ENCODE data around the gene E2F4.

E2F4 gene

DNA sequence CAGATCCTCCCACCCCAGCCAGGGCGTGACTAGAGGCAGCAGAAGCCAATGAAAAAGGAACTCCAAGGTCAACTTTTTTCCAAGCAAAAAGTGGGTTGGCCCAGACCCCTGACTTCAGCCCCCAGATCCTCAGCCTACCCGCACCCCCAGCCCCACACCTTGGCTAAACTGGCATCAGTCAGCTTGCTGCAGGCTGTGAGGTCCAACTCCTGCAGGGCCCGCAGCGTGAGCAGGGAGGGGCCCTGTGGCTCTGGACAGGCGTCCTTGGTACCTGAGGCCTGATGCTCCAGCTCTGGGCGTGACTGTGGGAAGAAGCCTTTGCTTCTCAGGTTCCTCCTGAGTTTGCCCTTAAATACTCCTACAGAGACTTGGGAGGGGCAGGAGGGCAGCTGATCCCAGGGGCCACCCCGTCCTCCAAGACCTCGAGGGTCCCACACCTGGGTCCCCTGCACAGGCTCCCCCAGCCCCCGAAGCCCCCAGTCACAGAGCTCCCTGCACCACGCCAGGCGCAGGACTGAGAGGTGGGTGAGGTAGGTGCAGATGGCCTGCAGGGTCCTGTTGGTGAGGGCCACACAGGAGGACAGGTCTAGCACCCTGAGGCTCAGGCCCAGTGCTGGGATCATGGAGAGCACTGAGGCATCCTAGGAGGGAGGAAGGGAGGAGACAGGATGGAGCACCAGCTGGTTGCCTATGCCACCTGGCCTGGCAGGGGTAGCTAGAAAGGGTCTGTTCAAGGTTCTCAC lies 16.4 kb downstream of the E2F4 start:
- no peak for DNase-seq (ENCODE audit: low read depth)

DNA sequence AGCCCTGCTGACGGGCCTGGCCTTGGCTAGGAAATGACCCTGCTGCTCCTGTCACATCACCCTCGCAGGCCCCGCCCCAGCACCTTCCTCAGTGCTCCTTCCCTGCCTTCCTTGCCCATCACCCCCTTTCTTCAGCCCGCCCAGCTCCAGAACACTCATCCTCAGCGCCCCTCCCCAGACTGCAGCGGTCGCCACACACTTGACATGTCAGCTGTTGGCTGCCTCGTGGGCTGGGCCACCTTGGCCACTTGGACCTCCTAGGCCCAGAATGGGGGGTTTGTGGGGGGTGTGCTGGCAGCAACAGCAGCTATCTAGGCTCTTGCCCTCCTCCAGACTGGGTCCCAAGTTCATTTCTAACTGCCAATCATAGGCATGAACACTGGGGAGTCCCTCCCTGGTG lies 17.6 kb downstream of the E2F4 start:
- no peak for DNase-seq (ENCODE audit: low read depth)

DNA sequence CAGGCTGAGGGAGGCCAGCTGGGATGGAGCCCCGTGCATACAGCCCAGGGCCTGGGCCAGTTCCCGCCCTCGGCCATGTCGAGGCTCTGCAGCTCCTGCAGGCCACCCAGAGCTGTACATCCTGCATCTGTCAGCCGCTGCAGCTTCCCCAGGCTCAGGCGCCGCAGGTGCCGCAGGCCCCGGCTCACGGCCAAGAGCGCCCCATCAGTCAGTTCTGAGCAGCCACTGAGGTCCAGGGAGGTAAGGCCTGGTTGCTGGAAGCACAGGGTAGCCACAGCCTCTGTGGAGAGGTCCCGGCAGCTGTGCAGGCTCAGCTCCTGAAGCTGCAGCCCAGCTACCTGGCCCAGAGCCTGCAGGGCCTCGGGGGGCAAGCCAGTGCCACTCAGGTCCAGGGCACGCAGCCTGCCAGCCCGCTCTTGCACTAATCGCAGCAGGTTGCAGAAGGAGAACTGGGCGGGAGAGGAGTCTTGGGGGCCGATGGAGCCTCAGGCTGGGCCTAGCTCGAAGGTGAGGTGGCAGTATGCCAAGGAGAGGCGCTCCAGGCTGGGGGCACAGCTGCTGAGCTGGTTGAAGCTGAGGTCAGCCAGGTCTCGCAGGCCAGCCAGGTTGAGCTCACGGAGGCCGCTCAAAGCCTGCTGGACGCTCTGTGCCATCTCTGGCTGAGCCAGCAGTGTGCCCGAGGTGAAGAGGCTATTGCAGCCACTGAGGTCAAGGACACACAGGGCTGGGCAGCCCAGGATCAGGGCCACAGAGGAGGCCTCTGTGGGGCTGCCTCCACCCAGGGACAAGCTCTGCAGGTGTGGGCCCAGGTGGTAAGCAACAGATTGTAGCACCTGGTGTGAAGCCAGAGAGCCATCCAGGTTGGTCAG lies 18.3 kb downstream of the E2F4 start:
- no peak for DNase-seq (ENCODE audit: low read depth)

DNA sequence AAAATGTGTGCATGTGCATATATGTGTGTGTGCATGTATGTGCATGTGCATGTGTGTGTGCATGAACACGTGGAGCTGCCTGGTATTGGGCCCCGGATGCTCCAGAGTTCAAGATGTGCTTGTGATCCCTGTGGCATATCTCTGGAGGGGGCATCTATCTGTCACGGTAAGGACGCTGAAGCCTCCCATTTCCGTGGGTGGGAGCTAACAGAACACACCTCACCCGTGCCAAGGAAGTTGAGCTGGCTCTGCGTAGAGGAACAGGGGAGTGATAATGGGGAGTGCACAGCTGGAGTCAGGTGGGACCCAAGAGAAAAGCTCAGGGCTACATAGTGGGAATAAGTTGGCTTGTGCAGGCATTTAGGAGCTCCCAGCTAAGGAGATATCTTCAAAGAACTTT lies 19.7 kb downstream of the E2F4 start:
- no peak for DNase-seq (ENCODE audit: low read depth)

DNA sequence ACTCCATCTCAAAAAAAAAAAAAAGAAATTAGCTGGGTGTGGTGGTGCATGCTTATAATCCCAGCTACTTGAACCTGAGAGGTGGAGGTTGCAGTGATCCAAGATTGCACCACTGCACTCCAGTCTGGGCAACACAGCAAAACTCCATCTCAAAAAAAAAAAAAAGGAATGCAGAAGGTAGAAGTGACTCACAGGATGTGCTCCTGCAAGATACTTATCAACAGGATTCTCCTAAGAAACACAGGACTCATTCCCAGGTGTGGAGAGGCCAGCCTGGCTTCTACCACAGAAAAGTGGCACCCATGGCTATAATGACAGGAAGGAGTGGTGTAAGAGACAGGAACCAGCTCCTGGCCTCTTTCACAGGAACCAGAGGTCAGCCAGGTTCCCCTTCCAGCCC lies 20.8 kb downstream of the E2F4 start:
- no peak for DNase-seq (ENCODE audit: low read depth)

DNA sequence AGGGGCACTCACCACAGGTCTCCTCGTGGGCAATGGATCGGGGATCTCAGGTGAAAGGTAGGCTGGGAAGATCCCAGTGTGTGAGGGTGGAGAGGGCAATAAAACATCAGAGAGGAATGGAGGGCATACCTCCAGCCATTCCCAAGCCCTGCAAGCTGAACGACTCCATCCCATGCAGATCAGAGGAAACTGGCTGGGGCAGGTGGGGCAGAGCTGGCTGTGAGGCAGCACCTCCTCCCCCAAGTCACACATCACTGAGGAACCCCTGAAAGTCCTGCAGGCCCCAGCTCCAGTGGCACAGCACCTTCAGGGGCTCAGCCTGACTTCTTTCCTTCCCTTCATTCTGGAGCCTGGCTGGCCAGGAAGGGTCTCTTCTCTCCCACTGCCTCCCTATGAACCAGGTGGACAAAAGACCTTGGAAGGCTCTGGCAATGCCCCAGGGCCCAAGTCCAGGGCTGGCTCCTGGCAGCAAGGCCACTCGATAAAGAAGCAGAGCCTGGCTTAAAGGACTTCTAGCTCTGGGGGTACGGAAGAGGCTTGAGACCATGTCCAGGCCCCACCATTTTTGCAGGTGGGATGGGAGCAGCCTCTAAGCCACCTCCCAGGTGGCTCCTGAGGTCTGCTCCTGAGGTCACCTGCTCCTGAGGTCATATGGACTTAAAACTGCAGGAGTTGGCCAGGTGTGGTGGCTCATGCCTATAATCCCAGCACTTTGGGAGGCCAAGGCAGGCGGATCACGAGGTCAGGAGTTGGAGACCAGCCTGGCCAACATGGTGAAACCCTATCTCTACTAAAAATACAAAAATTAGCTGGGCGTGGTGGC lies 21.5 kb downstream of the E2F4 start:
- no peak for DNase-seq (ENCODE audit: low read depth)

DNA sequence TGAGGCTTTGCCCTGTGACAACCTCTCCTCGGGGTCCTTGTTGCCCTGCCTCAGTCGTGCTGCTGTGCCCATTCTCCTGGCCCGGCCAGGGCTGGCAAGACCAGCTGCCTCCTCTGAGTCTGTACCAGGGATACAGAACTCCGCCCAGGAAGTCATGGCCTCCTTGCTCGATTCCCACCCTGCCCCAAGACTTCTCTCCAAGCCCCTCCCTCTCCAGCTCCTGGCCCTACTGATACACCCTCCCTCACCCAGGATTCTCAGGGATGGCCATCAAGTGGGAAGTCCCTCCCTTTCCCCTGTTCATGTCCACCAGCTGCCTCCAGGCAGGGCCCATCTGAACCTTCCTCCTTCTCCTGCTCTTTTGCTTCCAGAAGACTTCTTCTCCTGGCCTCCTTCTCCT lies 23.8 kb downstream of the E2F4 start:
- no peak for DNase-seq (ENCODE audit: low read depth)

DNA sequence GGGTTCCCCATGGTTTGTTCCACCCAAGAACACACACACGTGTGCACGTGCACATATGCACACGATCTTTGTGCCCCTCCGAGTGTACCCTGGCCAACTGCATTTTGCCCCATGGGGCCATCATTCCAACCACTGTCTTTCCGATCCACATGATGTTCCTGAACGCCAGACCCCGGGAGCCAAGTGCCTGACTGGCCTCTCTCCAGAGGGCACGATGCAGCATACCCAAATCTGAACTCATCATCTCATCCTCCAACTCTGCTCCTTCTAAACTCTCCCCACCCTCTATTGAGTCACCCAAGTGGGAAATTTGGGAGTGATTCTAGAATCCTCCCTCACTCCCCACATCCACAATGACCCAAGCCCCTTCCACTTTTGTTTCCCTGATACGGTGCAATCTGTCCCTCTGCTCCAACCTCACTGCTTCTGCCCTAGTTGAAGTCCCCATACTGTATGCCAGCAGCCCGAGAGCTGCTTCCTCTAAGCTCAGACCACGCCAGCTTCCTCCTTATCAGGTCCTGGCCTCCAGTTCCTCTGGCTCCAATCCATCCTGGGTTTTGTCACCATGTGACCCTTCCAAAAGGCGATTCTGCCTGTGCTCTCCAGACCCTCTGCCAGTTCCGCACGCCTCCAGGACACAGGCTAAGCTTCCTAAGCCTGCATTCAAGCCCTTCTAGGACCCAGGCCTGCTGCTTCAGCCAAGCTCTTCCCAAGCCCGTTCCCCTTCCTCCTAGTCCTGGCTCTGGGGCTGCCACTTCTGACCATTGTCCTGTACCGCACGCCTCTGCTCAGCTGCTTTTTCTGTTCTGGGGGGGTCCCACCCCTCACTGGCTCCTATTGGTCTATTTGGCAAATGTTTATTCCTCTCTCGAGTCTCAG lies 24.9 kb downstream of the E2F4 start:
- DNase-seq (ENCODE audit: low read depth), result no peak

DNA sequence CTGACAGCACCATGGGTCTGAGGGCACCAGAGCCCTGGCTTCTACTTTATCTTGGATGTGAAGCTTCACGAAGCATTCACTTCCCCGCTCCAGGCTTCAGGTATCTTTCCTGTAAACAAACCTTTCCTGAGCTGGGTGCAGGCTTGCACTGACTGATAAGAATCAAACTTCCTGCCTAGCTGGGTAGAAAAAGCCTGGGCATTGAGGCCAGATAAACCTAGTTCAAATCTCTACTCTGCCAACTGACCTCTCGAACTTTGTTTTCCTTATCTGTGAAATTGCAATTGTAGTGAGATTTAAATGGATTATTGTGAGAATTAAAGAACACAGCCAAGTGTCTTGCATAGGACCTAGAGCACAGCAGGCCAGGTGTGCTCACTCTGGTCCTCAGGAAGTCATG lies 32.0 kb downstream of the E2F4 start:
- DNase-seq (ENCODE audit: low read depth), result no peak

DNA sequence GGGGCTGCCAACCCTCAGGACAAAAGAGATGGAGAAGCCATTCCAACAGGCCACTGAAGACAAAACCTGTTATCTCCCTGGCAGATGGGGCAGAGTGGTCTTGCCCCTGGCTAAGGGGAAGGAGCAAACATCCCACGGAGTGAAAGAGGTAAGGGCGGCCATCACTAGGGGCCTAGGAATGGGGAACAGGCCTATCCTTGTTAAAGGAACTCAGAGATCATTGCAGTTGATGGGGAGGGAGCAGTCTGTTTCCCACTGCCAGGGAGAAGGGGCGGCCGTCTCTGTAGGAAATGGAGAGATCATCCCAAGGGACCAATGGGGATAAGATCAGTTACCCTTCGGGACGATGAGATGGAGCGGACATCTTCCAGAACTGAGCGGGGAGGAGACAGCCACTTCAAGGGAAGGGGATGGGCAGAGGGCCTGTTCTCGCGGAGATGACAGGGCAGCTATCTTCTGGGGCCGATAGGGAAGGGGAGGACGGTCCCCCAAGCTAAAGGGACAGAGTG lies 34.4 kb downstream of the E2F4 start:
- DNase-seq (ENCODE audit: low read depth), result no peak

DNA sequence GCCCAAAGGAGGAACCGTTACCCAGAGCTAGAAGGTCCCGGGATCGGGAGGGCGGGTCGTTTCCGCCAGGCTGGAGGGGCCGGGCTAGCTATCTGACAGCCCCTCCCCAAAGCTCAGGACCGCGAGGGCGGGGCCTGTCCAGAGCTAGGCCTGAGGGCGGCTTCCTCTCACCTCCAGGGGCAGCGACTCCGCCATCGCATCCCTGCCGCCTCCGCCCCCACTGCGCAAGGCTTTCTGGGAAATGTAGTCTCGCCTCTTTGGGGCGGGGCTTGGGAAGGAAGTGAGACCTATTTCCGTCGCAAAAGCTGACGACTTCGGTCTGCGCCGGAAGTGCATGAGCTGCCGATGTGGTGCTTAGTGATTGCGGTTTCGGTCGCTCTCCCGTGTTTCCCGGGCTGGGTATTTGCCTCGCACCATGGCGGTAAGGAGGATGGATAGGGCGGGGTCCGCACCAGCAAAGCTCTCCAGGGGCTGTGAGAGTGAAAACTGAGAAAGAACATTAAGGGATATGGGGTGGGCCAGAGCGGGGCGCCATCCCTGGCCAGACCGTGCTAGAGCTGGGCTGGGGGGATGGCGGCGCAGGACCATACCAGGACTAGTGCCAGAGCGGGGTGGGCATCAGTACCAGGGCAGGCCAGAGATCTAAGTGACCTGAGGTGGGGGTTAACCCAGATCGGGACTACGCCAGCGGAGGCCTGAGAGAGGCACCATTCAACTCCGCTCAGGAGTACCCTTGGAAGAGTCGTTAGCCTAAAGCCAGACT lies 35.0 kb downstream of the E2F4 start, which contains the start of gene TMEM208:
Gene TMEM208, plus strand, starts transcription at position 327 of the 763 bp plus-strand sequence. Its CDS starts 89 bp downstream, at position 416.
- DNase-seq (ENCODE audit: low read depth), result peak; percentile 98

DNA sequence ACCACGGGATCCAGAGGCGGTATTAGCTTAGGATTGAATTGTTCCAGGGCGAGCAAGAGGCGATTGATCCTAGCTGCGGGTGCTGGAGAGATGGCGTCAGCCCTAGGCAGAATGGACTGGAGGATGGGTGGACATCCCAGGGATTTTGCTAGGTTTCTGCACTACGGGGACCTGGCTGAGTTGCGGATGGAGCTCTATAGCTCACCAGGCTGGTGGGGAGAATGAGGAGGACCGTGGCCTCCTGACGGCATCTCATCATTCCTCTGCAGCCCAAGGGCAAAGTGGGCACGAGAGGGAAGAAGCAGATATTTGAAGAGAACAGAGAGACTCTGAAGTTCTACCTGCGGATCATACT lies 35.6 kb downstream of the E2F4 start:
- no peak for DNase-seq (ENCODE audit: low read depth)

DNA sequence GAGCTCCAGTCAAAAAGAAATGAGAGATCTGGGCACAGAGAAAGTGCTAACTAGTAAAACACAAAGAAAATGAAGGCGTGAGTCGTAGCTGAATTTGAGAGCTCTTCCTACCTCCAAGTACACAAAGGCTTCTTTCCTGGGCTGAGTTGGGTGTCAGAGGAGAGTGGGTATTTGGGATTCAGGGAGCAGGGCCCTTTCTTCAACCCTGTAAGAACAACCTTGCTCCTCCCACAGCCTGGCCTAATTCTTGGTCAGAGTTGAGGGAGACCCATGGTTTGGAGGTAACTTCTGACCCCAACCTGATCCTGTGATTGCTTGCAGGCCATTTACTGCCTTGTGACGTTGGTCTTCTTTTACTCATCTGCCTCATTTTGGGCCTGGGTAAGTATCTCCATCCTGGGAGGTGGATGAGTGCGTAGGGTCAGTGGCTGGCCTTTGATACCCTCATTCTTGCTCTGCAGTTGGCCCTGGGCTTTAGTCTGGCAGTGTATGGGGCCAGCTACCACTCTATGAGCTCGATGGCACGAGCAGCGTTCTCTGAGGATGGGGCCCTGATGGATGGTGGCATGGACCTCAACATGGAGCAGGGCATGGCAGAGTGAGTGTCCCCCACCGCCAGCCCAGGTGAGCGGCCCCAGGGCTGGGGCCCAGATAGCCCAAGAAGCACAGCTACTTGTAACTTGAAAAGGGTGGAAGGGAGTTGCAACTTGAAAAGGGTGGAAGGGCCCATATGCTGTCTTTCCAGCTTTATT lies 36.3 kb downstream of the E2F4 start:
- DNase-seq (ENCODE audit: low read depth), result no peak

DNA sequence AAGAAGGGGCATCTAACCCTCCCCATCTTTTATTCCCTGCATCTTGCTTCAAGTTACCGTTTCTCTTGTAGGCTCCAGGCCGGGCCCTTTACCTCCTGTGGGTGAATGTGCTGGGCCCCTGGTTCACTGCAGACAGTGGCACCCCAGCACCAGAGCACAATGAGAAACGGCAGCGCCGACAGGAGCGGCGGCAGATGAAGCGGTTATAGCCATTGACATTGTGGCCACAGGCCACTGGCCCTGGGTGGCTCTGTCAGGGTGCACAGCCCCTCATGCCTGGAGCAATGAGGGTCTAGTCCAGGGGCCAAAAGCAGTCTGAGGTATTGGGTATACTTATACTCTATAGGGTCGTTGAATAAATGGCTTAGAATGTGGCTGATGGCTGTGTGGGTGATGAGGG lies 37.0 kb downstream of the E2F4 start:
- no peak for DNase-seq (ENCODE audit: low read depth)

DNA sequence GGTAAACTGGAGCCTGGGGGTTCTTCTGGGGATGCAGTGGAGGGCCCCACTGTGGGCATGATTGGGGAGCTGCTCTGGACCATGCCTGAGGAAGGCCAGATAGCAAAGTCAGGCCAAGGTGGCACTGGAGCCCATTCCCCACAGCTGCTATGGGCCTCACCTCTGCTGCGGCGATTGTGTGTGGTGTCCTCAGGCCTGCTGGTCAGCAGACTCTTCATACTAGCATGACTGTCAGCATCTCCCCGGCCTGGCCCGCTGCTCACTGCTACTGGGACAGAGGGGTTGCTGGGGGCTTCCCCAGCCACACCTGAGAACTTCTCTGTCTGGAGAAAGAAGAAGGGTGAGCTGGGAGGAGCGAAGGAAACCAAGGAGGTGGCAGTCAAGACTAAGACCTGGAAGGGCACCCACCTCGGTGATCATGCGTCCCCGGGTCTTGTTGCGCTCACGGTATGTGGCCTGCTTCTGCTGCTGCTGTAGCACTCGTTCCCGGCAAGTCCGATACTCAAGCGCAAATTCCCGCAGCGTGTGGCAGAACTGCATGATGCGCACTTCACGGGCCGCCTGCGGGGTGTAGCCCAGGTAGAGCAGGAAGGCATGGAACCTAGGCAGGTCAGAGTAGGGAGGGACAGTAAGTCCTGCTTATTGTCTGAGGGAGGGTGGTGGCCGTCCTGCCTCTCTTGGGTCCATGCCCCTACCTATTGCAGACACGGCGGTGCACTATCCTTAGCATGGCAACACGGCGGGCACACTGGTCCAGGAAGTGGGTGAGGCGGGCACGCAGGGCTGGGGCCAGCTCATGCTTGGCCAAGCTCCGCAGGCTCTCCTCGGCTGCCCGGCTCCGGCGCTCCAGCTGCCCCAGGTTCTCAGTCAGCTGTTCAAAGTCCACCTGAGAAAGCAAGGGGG lies 38.2 kb downstream of the E2F4 start:
- DNase-seq (ENCODE audit: low read depth), result no peak

DNA sequence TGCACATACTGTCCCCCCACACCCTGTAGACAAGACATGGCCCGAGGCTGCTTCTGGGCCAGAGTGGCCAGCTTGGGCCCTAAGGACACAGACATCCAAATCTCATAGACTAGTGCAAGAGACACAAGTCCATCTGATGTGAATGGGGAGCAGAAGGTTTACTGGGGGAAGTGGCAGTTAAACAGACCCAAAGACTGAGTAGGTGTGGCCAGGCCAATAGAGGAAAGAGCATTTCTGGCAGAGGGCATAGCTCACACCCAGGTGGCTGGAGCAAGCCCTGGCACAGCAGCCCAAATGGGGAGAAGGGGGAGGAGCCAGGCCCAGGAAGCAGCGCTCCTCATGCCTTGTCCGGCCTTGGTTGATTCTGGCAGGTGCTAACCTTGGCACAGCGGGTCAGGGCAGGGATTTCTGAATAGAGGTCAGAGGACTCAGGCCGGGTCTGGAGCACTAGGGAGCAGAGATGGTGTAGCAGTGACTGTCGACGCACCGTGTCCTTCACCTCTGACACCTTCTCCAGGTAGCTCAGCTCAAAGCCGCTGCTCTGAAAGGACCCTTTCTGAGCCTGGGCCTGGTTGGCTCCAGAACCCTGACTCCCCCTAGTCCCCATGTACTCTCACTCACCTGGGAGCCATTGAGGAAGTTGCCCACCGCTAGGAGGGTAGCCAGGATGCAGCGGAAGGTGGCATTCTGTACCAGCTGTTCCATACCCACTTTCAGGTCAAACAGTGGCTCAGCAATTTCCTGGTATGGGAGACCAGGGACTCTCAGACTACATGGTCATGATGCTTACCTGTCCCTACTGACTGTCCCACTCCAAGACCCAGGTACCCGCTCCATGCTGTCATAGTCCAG lies 39.1 kb downstream of the E2F4 start:
- DNase-seq (ENCODE audit: low read depth), result no peak

DNA sequence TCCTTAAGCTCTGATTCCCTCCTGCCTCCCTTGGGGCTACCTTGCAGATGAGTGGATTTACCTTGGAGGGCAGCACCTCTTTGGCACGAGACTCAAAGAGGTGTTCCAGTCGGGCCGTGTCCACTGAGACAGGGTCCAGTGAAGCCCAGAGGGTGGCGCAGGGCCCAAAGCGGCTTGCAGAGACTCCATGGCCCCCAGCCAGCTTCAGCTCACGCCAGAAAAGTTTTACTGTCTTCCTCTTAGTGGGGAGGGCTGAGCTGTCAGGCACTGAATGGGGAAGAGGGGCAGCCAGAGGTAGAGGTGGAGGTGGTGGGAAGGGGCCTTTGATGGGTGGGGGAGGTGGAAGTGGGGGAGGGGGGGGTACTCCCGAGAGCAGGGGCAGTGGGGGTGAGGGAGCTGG lies 41.6 kb downstream of the E2F4 start:
- no peak for DNase-seq (ENCODE audit: low read depth)

DNA sequence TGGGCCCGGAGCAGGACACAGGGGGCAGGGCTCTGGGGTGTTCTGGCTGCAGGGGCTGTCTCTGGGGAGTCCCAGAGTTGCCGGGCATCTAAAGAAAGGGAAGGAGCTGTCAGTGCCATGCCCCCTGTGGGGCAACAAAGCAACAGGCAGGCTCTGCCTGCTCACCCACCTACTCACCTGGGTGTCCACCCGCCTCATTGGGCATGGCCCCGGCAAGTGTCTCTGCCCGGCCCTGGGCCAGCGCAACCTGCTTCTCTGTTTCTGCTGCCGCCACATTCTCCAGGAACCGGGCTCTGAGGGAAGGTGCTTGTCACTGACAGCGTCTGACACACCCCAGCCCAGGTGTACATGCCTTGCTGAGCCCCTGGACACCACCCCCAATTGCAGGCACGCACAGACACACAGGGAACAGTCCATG lies 42.2 kb downstream of the E2F4 start:
- DNase-seq (ENCODE audit: low read depth), result no peak
